Measurements from ENCODE around the gene ZNF330. TPM values are rescaled to one million over a fixed set of nuclear protein-coding genes. Genes with fewer than 3 reads are reported as not detected.

The ZNF330 gene
- total RNA-seq, 2 experiments from 2014 or later = 65.1 to 81.9 TPM

DNA sequence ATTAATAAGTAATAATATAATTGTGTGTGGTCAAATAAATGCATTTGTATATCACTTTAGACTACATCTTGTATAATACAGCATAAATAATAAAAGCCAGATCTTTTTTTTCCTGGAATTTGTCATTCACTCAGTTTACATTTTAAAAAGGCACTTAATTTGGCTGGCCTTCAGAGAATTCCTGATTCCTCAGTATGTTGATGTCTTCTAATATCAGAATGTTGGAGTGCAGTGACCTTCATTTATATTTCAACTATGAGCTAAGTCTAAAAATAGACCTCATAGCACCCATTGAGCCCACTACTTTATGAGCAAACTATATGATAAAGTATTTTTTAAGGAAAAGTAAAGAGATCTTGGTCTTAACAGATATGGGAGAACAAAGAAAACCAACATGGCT lies 27.8 kb downstream of the ZNF330 start:
- TF ChIP-seq, protein P1, sequence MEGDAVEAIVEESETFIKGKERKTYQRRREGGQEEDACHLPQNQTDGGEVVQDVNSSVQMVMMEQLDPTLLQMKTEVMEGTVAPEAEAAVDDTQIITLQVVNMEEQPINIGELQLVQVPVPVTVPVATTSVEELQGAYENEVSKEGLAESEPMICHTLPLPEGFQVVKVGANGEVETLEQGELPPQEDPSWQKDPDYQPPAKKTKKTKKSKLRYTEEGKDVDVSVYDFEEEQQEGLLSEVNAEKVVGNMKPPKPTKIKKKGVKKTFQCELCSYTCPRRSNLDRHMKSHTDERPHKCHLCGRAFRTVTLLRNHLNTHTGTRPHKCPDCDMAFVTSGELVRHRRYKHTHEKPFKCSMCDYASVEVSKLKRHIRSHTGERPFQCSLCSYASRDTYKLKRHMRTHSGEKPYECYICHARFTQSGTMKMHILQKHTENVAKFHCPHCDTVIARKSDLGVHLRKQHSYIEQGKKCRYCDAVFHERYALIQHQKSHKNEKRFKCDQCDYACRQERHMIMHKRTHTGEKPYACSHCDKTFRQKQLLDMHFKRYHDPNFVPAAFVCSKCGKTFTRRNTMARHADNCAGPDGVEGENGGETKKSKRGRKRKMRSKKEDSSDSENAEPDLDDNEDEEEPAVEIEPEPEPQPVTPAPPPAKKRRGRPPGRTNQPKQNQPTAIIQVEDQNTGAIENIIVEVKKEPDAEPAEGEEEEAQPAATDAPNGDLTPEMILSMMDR (IDR thresholded peaks at IDR 0.05) = no peak
- CTCF ChIA-PET = no interaction called here
- H3K27ac Mint-ChIP-seq = no peak overlapping the region
- H3K36me3 Mint-ChIP-seq (ENCODE audit: low read depth) = no peaks in the 10 kb centered on the region
- H3K27me3 Mint-ChIP-seq = peaks cover 6% of the 10 kb centered on the region
- H3K9me3 Mint-ChIP-seq = no peaks in the 10 kb centered on the region
- intact Hi-C loops (cut with micrococcal nuclease) = no loop called here
- DNase-seq (no peak), ATAC-seq (no peak)
- POLR2A ChIA-PET = no interaction called here
- peaks cover 4% of the 10 kb centered on the region for H3K4me1 Mint-ChIP-seq (ENCODE audit: low read depth)
- no peak overlapping the region for H3K4me3 Mint-ChIP-seq

GRCh38 chr4:141254326-141254725 lies 33.6 kb downstream of the ZNF330 start:
- ChIA-PET POLR2A (no interaction called here), CTCF (no interaction called here)
- Mint-ChIP-seq H3K27me3 (peaks cover 10% of the 10 kb centered on the region), H3K4me3 (no peak overlapping the region), H3K4me1 (ENCODE audit: low read depth) (no peaks in the 10 kb centered on the region), H3K27ac (no peak overlapping the region), H3K9me3 (no peaks in the 10 kb centered on the region), H3K36me3 (ENCODE audit: low read depth) (no peaks in the 10 kb centered on the region)
- DNase-seq = no peak
- intact Hi-C loops (cut with micrococcal nuclease) = no loop called here
- no peak for ATAC-seq
- TF ChIP-seq, protein P1 (IDR thresholded peaks at IDR 0.05) = no peak

DNA sequence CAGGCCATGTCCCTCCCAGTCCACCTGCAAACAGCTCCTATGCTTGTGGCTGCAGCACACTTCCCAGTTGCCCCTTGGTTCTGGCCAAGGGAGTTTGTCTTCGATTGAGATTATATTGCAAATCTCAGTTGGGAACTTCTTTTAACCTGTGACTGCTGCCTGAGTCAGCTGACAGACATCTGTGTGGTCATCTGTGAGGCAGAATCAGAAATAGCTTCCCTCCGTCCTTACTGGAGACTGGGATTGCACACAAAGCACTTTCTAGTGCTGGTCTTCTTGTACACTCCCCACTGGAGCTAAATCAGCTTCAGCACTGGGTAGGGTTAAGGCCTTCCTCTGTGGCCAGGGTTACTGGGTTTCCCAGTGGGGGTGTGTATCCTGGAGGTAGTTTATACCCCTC lies 34.3 kb downstream of the ZNF330 start:
- CTCF ChIA-PET = no interaction called here
- peaks cover 10% of the 10 kb centered on the region for H3K27me3 Mint-ChIP-seq

DNA sequence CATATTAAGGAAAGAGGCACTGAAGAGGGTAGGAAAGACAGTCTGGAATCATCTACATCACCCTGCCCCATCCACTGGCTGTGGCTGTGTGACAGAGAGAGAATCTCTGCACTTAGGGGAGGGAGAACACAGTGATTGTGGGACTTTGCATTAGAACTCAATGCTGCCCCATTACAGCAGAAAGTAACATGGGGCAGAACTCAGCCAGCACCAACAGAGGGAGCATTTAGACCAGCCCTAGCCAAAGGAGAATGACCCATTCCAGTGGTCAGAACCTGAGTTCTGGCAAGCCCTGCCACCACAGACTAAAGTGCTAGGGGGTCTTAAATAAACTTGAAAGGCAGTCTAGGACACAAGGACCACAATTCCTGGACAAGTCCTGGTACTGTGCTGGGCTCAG lies 37.9 kb downstream of the ZNF330 start:
- ChIA-PET POLR2A (no interaction called here), CTCF (no interaction called here)
- Mint-ChIP-seq H3K27ac (no peak overlapping the region), H3K9me3 (no peaks in the 10 kb centered on the region), H3K36me3 (ENCODE audit: low read depth) (no peaks in the 10 kb centered on the region), H3K4me1 (ENCODE audit: low read depth) (no peaks in the 10 kb centered on the region), H3K27me3 (peaks cover 9% of the 10 kb centered on the region), H3K4me3 (no peak overlapping the region)
- intact Hi-C loops (cut with micrococcal nuclease) = no loop called here
- TF ChIP-seq, protein P1 (IDR thresholded peaks at IDR 0.05) = no peak
- no peak for ATAC-seq
- no peak for DNase-seq

More for the DNA sequence above, 34.3 kb downstream of the ZNF330 start:
- TF ChIP-seq, protein P1 (IDR thresholded peaks at IDR 0.05) = no peak
- ATAC-seq (no peak), DNase-seq (no peak)
- no peaks in the 10 kb centered on the region for H3K9me3 Mint-ChIP-seq
- H3K27ac Mint-ChIP-seq = no peak overlapping the region
- no peaks in the 10 kb centered on the region for H3K36me3 Mint-ChIP-seq (ENCODE audit: low read depth)
- intact Hi-C loops (cut with micrococcal nuclease) = no loop called here
- POLR2A ChIA-PET = no interaction called here
- no peak overlapping the region for H3K4me3 Mint-ChIP-seq
- H3K4me1 Mint-ChIP-seq (ENCODE audit: low read depth) = no peaks in the 10 kb centered on the region

- Mint-ChIP-seq H3K4me3 (no peak overlapping the region), H3K27ac (no peak overlapping the region), H3K36me3 (ENCODE audit: low read depth) (no peaks in the 10 kb centered on the region), H3K9me3 (no peaks in the 10 kb centered on the region), H3K4me1 (ENCODE audit: low read depth) (no peaks in the 10 kb centered on the region), H3K27me3 (peaks cover 2% of the 10 kb centered on the region)
- intact Hi-C loops (cut with micrococcal nuclease) = no loop called here
- TF ChIP-seq, protein P1 (IDR thresholded peaks at IDR 0.05) = no peak
- no peak for DNase-seq
- CTCF ChIA-PET = no interaction called here
- ATAC-seq = no peak
- POLR2A ChIA-PET = no interaction called here
These were observed 55.1 kb downstream of the ZNF330 start for GRCh38 chr4:141275834-141276233.
